ENCODE data around the gene GABRG2. TPM values are rescaled to one million over a fixed set of nuclear protein-coding genes. Genes with fewer than 3 reads are reported as not detected.
"Not testable (repeated sequence)": the region's sequence is repeated elsewhere in the genome, so short reads cannot be mapped to it uniquely, and the experiment has no call there.

GABRG2 gene
- not detected in 2 replicates for total RNA-seq (2014; rRNA removed)
- polyA plus RNA-seq (2012) = not detected

DNA sequence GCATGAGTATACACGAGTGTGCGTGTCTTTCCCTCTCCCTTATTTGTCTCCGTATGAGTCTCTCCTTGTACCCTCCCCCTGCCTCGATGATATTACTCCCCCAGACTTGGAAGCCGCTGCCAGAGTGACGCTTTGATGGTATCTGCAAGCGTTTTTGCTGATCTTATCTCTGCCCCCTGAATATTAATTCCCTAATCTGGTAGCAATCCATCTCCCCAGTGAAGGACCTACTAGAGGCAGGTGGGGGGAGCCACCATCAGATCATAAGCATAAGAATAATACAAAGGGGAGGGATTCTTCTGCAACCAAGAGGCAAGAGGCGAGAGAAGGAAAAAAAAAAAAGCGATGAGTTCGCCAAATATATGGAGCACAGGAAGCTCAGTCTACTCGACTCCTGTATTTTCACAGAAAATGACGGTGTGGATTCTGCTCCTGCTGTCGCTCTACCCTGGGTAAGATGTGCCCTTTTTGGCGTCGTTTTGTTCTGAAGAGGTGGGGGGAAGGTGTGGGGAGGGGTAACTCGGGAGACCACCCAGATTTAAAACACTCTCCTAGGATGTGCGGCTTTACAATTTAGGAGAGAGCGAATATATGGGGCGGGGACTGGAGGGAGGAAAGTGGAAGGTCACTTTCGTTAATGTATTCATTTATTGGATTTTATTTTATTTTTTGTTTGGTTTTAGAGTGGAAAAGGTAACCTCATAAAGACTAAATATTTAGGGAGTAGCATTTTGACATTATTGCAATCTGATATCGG, at the start of gene GABRG2:
GABRG2 (plus strand) TSS at position 119 of the 757 bp plus-strand sequence; CDS start at position 346, 227 bp downstream.
- DNase-seq (ENCODE audit: low read depth) = no peak

DNA sequence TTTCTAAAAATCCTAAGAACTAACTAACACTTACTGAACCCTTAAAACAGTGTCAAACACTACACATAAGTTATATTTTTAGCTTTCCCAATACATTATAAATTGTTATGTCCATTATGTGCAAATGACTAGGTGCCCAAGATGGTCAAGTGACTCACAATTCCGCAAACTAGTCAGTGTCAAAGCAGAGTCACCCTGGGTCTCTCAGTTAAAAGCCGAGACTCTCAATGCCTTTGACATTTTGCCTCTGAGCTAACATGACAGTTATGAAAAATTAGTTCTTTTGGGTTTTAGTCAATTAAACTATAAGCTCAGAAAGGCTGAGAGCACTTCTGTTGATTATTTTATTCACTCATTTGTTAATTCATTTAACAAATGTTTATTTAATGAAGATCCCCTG, 42.3 kb upstream of the GABRG2 start:
- DNase-seq (ENCODE audit: low read depth) = no peak

GRCh38 chr5:162026803-162027202, 40.8 kb upstream of the GABRG2 start:
- no peak for DNase-seq (ENCODE audit: low read depth)

DNA sequence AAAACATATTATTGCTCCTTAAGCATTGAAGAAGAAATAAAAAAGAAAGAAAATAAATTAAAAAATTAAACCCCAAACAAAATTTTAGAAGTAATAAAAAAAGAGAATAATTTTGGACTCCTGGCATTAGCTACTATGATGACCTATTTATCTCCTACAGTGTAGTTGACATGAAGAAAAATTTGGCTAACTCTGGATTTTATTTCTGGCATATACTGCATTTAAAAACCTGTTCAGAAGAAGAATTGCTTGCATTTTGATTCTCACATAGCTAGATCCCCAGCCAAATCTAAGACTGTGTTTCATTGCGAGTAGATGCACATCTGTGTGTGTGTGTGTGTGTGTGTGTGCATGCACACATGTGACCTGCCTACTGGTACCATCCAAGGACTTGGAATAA, 30.1 kb upstream of the GABRG2 start:
- DNase-seq (ENCODE audit: low read depth) = no peak

GRCh38 chr5:162047279-162047678, 20.3 kb upstream of the GABRG2 start:
- no peak for DNase-seq (ENCODE audit: low read depth)

DNA sequence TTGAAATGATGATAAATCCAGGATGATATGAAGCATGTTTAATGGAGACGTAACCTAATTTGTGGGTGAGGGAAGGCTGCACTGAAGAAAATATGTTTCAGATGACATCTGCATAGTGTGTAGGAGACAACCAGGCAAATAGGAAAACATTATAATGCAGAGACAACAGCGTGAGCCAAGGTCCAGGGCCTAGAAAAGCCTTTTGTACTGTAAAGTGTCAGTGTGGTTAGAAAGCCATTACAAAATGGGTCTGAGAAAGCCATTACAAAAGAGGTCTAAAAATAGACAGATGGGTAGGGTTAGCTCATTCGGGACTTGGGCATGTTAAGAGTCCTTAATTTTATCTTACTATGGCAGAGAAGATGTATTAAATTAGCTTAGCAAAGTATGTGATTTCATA, 14.9 kb upstream of the GABRG2 start:
- DNase-seq (ENCODE audit: low read depth) = no peak

DNA sequence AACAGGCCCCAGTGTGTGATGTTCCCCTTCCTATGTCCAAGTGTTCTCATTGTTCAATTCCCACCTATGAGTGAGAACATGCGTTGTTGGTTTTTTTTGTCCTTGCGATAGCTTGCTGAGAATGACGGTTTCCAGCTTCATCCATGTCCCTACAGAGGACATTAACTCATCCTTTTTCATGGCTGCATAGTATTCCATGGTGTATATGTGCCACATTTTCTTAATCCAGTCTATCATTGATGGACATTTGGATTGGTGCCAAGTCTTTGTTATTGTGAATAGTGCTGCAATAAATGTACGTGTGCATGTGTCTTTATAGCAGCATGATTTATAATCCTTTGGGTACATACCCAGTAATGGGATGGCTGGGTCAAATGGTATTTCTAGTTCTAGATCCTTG, 12.5 kb upstream of the GABRG2 start:
- not testable (repeated sequence) for DNase-seq (ENCODE audit: low read depth)

GRCh38 chr5:162067162-162067561, 411 bp upstream of the GABRG2 start:
- no peak for DNase-seq (ENCODE audit: low read depth)

- no peak for DNase-seq (ENCODE audit: low read depth)
These were observed 839 bp downstream of the GABRG2 start for GRCh38 chr5:162068412-162068811.

GRCh38 chr5:162068936-162069335, 1.4 kb downstream of the GABRG2 start:
- no peak for DNase-seq (ENCODE audit: low read depth)

GRCh38 chr5:162078805-162079204, 11.2 kb downstream of the GABRG2 start:
- DNase-seq (ENCODE audit: low read depth) = no peak

DNA sequence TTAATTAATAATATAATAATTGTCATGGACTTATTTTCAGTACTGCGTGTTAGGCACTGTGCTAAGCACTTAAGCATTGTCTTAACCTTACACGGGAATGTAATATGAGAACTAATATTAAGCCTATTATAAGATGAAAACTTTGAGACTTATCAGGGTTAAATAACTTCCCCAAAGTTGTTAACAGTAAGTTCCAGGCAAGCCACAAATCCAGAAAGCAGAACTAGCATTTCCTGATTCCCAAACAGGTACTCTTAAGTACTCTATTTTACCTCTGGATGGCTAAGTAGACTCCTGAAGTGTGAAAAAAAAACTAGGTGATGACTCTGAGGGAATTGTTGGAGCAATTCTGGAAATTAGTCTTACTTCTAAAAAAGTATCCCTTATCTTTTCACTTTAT, 23.8 kb downstream of the GABRG2 start:
- DNase-seq (ENCODE audit: low read depth) = no peak

GRCh38 chr5:162096448-162096847, 28.9 kb downstream of the GABRG2 start:
- no peak for DNase-seq (ENCODE audit: low read depth)

DNA sequence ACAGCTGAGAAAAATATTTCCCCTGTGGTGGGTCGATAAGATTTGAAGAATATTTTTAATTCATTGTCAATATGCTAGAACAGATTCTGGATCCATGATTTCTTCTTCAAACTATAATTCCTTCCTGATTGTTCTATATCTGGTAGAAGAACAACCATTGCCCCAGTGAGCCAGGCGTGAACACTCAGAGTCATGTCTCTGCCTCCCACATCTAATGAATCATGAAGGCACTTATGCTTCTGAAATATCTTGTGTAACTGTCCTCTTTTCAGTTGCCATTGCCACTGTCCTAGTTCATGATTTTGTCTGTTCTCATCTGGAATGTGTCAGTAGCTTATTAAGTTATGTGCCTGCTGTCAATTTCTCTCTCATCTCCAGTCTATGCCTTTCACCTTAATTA, 40.0 kb downstream of the GABRG2 start:
- DNase-seq (ENCODE audit: low read depth) = no peak

DNA sequence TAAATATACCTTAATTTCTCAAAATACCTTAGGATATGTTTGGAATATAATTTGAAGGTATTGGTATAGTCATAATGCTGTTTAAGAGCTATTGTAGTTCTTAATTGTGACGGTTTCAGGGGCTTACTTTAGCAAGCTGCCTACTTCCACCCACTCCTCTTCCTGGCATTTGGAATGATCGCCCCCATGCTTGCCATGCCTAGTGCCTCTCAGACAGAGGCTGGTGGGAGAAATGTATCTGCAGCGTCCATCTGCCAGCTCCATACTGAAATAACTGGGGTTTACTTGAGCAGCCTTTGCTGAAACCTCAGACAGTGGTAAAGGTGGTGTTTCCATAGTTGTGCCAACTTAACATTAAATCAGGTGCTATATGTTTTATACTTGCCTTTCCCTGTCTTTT, 52.2 kb downstream of the GABRG2 start:
- DNase-seq (ENCODE audit: low read depth) = no peak

GRCh38 chr5:162128117-162128516, 60.5 kb downstream of the GABRG2 start:
- DNase-seq (ENCODE audit: low read depth) = no peak

GRCh38 chr5:162132348-162132747, 64.8 kb downstream of the GABRG2 start:
- no peak for DNase-seq (ENCODE audit: low read depth)

GRCh38 chr5:162139190-162139589, 71.6 kb downstream of the GABRG2 start:
- no peak for DNase-seq (ENCODE audit: low read depth)

GRCh38 chr5:162154242-162154641, 86.7 kb downstream of the GABRG2 start:
- DNase-seq (ENCODE audit: low read depth) = no peak

GRCh38 chr5:162160401-162160800, 92.8 kb downstream of the GABRG2 start:
- no peak for DNase-seq (ENCODE audit: low read depth)

GRCh38 chr5:162163663-162164062, 96.1 kb downstream of the GABRG2 start:
- DNase-seq (ENCODE audit: low read depth) = no peak

DNA sequence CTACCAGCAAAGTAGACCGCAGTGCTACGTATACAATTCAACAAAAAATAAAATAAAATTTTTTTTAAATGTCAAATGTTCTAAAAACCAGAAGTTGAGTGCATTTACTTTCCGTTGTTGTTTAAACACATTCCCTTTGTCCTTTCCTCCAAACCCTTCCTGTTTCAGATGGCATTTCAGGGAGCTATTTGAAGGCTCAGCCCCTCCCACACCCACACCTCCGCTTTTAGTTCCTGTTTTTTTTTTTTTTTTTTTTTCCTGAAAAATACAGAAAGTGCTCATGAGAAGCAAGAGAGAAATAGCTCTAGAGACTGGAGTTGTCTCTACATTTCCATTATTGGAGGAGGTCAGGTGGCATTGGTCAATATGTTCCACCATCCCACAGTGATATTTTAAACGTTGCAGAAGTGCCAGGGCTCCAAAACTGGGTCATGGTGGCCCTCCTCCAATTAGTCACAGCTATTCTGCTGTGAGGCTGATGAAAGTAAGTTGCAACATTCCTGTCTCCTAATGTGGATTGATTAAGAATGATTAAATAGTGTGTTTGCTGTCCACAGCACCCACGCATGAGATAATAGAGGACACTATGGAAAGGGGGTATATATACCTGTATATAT, 106.9 kb downstream of the GABRG2 start:
- DNase-seq (ENCODE audit: low read depth) = no peak

DNA sequence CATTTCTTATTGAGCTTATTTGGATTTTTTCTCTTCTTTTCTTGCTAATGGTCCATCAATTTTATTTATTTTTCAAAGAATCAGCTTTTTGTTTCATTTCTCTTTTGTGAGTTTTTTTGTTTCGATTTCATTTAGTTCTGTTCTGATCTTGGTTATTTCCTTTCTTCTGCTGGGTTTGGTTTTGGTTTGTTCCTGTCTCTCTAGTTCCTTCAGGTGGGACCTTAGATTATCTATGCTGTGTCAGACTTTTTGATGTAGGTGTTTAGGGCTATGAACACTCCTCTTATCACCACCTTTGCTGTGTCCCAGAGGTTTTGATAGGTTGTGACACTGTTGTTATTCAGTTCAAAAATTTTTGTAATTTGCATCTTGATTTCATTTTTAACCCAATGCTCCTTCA, 119.8 kb downstream of the GABRG2 start:
- DNase-seq (ENCODE audit: low read depth) = no peak
